SU-DHL-6 (cell line): Measurements from ENCODE around the gene DRC7.

Experiments
- H2AFZ ChIP-seq: fragments of 200-600 bp; sonication (generic); 2 replicates; pipeline ENCODE4 v1.6.1; 2014; ENCODE audit warnings: low read depth, mild to moderate bottlenecking, moderate library complexity, mixed read lengths, antibody characterized with exemption, low read length; ENCODE audit not compliant: severe bottlenecking
- H3F3A ChIP-seq: fragments of 200-600 bp; shearing (Covaris generic); 2 replicates; pipeline ENCODE4 v1.6.0; 2016; ENCODE audit warnings: antibody characterized with exemption, mild to moderate bottlenecking; ENCODE audit not compliant: insufficient read depth
- H3K27ac ChIP-seq: fragments of 200-600 bp; sonication (generic); 2 replicates; pipeline ENCODE4 v1.5.1; 2016; ENCODE audit warnings: low read depth, mild to moderate bottlenecking, low read length, moderate library complexity, mixed read lengths
- H3K27me3 ChIP-seq: fragments of 200-600 bp; sonication (generic), shearing (Covaris generic); 2 replicates; pipeline ENCODE4 v1.6.0; 2014; ENCODE audit warnings: mild to moderate bottlenecking, low read length
- H3K36me3 ChIP-seq: fragments of 200-600 bp; sonication (generic); 2 replicates; pipeline ENCODE4 v1.6.1; 2014; ENCODE audit warnings: mild to moderate bottlenecking, low read length, mixed read lengths
- H3K4me2 ChIP-seq: fragments of 300-600, 200-600 bp; shearing (Covaris generic), sonication (generic); 2 replicates; pipeline ENCODE4 v1.6.0; 2014; ENCODE audit warnings: low read length, low read depth, mild to moderate bottlenecking; ENCODE audit not compliant: poor library complexity, severe bottlenecking
- H3K4me3 ChIP-seq: fragments of 200-600 bp; sonication (generic); 2 replicates; pipeline ENCODE4 v1.5.1; 2014; ENCODE audit warnings: antibody characterized with exemption, low read length, mild to moderate bottlenecking, mixed read lengths; ENCODE audit not compliant: insufficient read depth, poor library complexity, severe bottlenecking
- H3K79me2 ChIP-seq: fragments of 200-600 bp; sonication (generic); 2 replicates; pipeline ENCODE4 v1.6.1; 2014; ENCODE audit warnings: mild to moderate bottlenecking, low read length, moderate library complexity; ENCODE audit not compliant: insufficient read depth
- H3K9ac ChIP-seq: fragments of 200-600 bp; sonication (generic); 2 replicates; pipeline ENCODE4 v1.7.0; 2014; ENCODE audit warnings: mild to moderate bottlenecking, low read length
- H3K9me2 ChIP-seq: fragments of 200-600 bp; sonication (generic); replicated peaks from 2 replicates; pipeline ENCODE4 v1.6.1; 2014; ENCODE audit warnings: low read length; ENCODE audit not compliant: insufficient read depth
- H3K9me3 ChIP-seq: fragments of 200-600 bp; sonication (generic); 2 replicates; pipeline ENCODE4 v1.6.1; 2014; ENCODE audit warnings: low read length, mixed read lengths; ENCODE audit not compliant: insufficient read depth
- H4K20me1 ChIP-seq: fragments of 200-600 bp; sonication (generic); 2 replicates; pipeline ENCODE4 v1.6.1; 2014; ENCODE audit warnings: low read depth, mild to moderate bottlenecking, antibody characterized with exemption, low read length, moderate library complexity, mixed read lengths
- EZH2phosphoT487 ChIP-seq: fragments of 200-600 bp; sonication (generic), shearing (Covaris generic); conservative IDR thresholded peaks from 2 replicates; pipeline ENCODE4 v1.6.1; 2018; ENCODE audit warnings: mild to moderate bottlenecking, antibody characterized with exemption, low read length, moderate library complexity, mixed read lengths
- TF ChIP-seq, protein P1 (sequence below): fragments of 200-600 bp; sonication (generic); IDR thresholded peaks from one replicate; pipeline ENCODE4 v1.5.1; 2017; ENCODE audit warnings: antibody characterized with exemption, mild to moderate bottlenecking, low read length, moderate library complexity; ENCODE audit not compliant: insufficient read depth, poor library complexity, severe bottlenecking

Gene DRC7

DNA sequence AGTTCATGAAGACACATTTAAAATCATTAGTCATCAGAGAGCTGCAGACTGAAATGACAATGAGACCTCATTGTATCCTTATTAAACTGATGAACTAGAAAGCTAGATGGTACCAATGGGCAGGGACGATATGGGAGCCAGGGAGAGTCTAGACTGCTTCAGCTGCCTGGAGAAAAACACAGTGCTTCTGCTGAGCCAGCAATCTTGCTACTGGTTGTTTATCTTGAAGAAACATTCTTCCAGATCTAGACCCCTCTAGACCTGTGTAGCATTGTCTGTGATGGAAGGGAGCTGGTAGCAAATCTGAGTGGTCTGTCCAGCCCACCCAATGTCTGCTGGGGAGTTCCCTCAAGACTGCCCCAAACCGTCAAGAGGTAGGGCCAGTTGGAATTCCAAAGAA is 2.0 kb upstream of the DRC7 start:
- TF ChIP-seq, protein P1, sequence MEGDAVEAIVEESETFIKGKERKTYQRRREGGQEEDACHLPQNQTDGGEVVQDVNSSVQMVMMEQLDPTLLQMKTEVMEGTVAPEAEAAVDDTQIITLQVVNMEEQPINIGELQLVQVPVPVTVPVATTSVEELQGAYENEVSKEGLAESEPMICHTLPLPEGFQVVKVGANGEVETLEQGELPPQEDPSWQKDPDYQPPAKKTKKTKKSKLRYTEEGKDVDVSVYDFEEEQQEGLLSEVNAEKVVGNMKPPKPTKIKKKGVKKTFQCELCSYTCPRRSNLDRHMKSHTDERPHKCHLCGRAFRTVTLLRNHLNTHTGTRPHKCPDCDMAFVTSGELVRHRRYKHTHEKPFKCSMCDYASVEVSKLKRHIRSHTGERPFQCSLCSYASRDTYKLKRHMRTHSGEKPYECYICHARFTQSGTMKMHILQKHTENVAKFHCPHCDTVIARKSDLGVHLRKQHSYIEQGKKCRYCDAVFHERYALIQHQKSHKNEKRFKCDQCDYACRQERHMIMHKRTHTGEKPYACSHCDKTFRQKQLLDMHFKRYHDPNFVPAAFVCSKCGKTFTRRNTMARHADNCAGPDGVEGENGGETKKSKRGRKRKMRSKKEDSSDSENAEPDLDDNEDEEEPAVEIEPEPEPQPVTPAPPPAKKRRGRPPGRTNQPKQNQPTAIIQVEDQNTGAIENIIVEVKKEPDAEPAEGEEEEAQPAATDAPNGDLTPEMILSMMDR: no peak
- no peak for TF ChIP-seq EZH2phosphoT487
- Histone ChIP-seq H3K4me2 (no peak overlapping the region), H3K27me3 (no peaks in the 10 kb centered on the region), H3K79me2 (no peaks in the 10 kb centered on the region), H2AFZ (no peak overlapping the region), H3K9ac (no peak overlapping the region), H4K20me1 (no peaks in the 10 kb centered on the region), H3K27ac (no peak overlapping the region), H3K9me2 (no peaks in the 10 kb centered on the region), H3K9me3 (no peaks in the 10 kb centered on the region), H3K36me3 (no peaks in the 10 kb centered on the region), H3F3A (no peaks in the 10 kb centered on the region), H3K4me3 (no peak overlapping the region)

DNA sequence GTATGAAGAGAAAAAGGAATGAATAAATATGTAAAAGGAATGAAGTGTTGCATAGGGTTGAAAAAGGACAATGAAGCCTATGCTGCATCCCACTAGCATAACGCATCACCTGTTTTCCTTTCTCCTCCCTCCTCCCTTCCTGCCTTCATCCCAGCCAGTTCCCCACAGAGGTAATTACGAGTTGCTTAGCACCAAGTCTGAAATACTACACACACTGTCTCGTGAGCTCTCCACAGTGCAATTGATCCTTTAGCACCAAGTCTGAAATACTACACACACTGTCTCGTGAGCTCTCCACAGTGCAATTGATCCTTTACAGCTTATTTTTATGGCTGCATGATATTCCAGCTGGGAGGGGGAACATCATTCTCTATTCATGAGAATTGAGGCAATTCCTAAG is 1.1 kb upstream of the DRC7 start:
- Histone ChIP-seq H3K9ac (no peak overlapping the region), H3K4me2 (no peak overlapping the region), H3K36me3 (no peaks in the 10 kb centered on the region), H3K27ac (no peak overlapping the region), H3K4me3 (no peak overlapping the region), H3K27me3 (no peaks in the 10 kb centered on the region), H2AFZ (no peak overlapping the region), H3F3A (no peaks in the 10 kb centered on the region), H3K9me3 (no peaks in the 10 kb centered on the region), H3K79me2 (no peaks in the 10 kb centered on the region), H3K9me2 (no peaks in the 10 kb centered on the region), H4K20me1 (no peaks in the 10 kb centered on the region)
- TF ChIP-seq EZH2phosphoT487: no peak
- TF ChIP-seq, protein P1: no peak

DNA sequence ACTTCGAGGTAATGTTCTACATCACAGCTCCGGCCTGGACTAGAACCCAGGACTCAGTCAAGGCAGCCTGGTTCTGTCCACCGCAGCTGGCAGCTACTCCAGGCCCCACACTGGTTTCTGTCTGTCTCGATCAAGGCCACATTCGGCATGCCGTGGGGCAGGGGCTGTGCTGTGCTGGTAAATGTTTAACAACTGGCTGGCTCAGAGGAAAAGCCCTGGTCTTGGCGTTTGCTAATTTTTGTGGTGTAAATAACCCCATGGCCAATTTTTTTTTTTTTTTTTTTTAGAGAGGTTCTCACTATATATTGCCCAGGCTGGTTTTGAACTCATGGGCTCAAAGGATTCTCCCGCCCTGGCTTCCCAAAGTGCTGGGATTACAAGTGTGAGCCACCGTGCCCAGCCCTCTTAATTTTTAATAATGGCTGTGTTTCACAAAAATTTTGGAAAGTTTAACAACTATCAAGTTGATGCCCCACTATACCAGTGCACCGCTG is 328 bp upstream of the DRC7 start:
- Histone ChIP-seq H3K27me3 (no peaks in the 10 kb centered on the region), H4K20me1 (no peaks in the 10 kb centered on the region), H3K4me2 (no peak overlapping the region), H3K9ac (no peak overlapping the region), H3K27ac (no peak overlapping the region), H3K36me3 (no peaks in the 10 kb centered on the region), H3K9me2 (no peaks in the 10 kb centered on the region), H3K9me3 (no peaks in the 10 kb centered on the region), H3F3A (no peaks in the 10 kb centered on the region), H2AFZ (no peak overlapping the region), H3K4me3 (no peak overlapping the region), H3K79me2 (no peaks in the 10 kb centered on the region)
- TF ChIP-seq EZH2phosphoT487: no peak
- TF ChIP-seq, protein P1: no peak

DNA sequence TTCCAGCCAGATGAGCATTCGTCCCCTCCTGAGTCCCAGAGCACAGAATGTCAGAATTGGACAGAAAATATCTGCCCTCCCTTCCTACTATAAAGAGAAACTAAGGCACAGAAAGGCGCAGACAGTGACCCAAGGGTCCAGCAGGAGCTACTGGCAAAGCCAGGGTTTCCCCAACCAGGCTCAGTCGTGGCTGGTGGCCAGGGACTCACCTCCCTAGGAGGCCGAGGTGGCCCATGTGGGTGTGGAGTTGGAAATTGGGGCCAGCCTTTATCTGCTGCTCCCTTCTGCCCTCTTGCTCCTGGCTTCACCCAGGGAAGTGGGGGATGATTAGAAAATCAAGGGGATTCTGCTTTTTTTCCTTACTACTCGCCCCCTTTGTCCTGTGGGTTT is 1.1 kb downstream of the DRC7 start:
- Histone ChIP-seq H3K9ac (no peak overlapping the region), H3F3A (no peaks in the 10 kb centered on the region), H3K27me3 (no peaks in the 10 kb centered on the region), H3K9me2 (no peaks in the 10 kb centered on the region), H3K4me2 (no peak overlapping the region), H3K9me3 (no peaks in the 10 kb centered on the region), H3K36me3 (no peaks in the 10 kb centered on the region), H3K79me2 (no peaks in the 10 kb centered on the region), H3K4me3 (no peak overlapping the region), H3K27ac (no peak overlapping the region), H2AFZ (no peak overlapping the region), H4K20me1 (no peaks in the 10 kb centered on the region)
- TF ChIP-seq, protein P1: no peak
- no peak for TF ChIP-seq EZH2phosphoT487
